Ectodermal cell (in vitro differentiated cells): Measurements from ENCODE around the gene OR56A1.

Source experiments
- H3K27ac ChIP-seq: 2 replicates; pipeline ENCODE4 v1.7.0; 2013; ENCODE audit warnings: mild to moderate bottlenecking, low read depth, low read length; ENCODE audit not compliant: insufficient read depth, poor library complexity, severe bottlenecking
- H3K27me3 ChIP-seq: 2 replicates; pipeline ENCODE4 v1.7.0; 2013; ENCODE audit warnings: mild to moderate bottlenecking, low read length; ENCODE audit not compliant: insufficient read depth, control insufficient read depth, poor library complexity, severe bottlenecking
- H3K36me3 ChIP-seq: one replicate; pipeline ENCODE4 v1.7.0; 2013; ENCODE audit warnings: low read length; ENCODE audit not compliant: control insufficient read depth, insufficient read depth
- H3K4me1 ChIP-seq: one replicate; pipeline ENCODE4 v1.7.0; 2013; ENCODE audit warnings: low read length; ENCODE audit not compliant: control insufficient read depth, insufficient read depth
- H3K4me3 ChIP-seq: 2 replicates; pipeline ENCODE4 v1.7.0; 2013; ENCODE audit warnings: low read depth, low read length, control low read depth; ENCODE audit not compliant: insufficient read depth
- H3K9me3 ChIP-seq: 2 replicates; pipeline ENCODE4 v1.7.0; 2013; ENCODE audit warnings: mild to moderate bottlenecking, low read length, moderate library complexity; ENCODE audit not compliant: control insufficient read depth
- WGBS, 2 experiments: methylation state at CpG; one replicate each; pipeline ENCODE4 v1.1.7; 2013; ENCODE audit warnings: missing lambda C conversion rate in 2 of 2; 5-methylcytosine and 5-hydroxymethylcytosine counted together

Gene OR56A1

GRCh38 chr11:5992604-5993251 lies 37.8 kb downstream of the OR56A1 start:
- Histone ChIP-seq H3K9me3 (no peaks in the 10 kb centered on the region), H3K27ac (no peak overlapping the region), H3K4me1 (no peaks in the 10 kb centered on the region), H3K36me3 (no peaks in the 10 kb centered on the region), H3K27me3 (no peaks in the 10 kb centered on the region), H3K4me3 (no peak overlapping the region)
- 72 to 85% methylated on average over 2 of the region's 3 CpGs for WGBS, 2 experiments

- Histone ChIP-seq H3K27me3 (no peaks in the 10 kb centered on the region), H3K27ac (no peak overlapping the region), H3K4me1 (no peaks in the 10 kb centered on the region), H3K36me3 (no peaks in the 10 kb centered on the region), H3K4me3 (no peak overlapping the region), H3K9me3 (no peaks in the 10 kb centered on the region)
- 91 to 92% methylated on average over 3 of the region's 3 CpGs for WGBS, 2 experiments
Observed at GRCh38 chr11:5992150-5992549, 38.4 kb downstream of the OR56A1 start.

- no peaks in the 10 kb centered on the region for H3K36me3 ChIP-seq
- H3K27ac ChIP-seq = no peak overlapping the region
- no peaks in the 10 kb centered on the region for H3K9me3 ChIP-seq
- no peak overlapping the region for H3K4me3 ChIP-seq
- H3K4me1 ChIP-seq = no peaks in the 10 kb centered on the region
- no peaks in the 10 kb centered on the region for H3K27me3 ChIP-seq
- 94 to 95% methylated on average over 4 of the region's 4 CpGs for WGBS, 2 experiments
Observed at GRCh38 chr11:5989203-5989602, 41.4 kb downstream of the OR56A1 start.

- H3K4me1 ChIP-seq = no peaks in the 10 kb centered on the region
- no peaks in the 10 kb centered on the region for H3K36me3 ChIP-seq
- no peaks in the 10 kb centered on the region for H3K9me3 ChIP-seq
- H3K27me3 ChIP-seq = no peaks in the 10 kb centered on the region
- no peak within 1 kb of the TSS for H3K4me3 ChIP-seq
- no peak within 1 kb of the TSS for H3K27ac ChIP-seq
- WGBS, 2 experiments = 92% methylated on average over 1 of the region's 1 CpG; no CpG with 5 or more reads in 1 of the 2 experiments
Observed at GRCh38 chr11:5986885-5987284, 43.7 kb downstream of the OR56A1 start, which contains the start of gene OR52L1. Gene OR52L1 (minus strand): TSS chr11:5986985. CDS start chr11:5986930, 55 bp downstream.

GRCh38 chr11:5983443-5983842 lies 47.1 kb downstream of the OR56A1 start:
- Histone ChIP-seq H3K4me3 (no peak overlapping the region), H3K9me3 (no peaks in the 10 kb centered on the region), H3K27me3 (no peaks in the 10 kb centered on the region), H3K4me1 (no peaks in the 10 kb centered on the region), H3K36me3 (no peaks in the 10 kb centered on the region), H3K27ac (no peak overlapping the region)
- 60 to 86% methylated on average over 1 of the region's 1 CpG for WGBS, 2 experiments

GRCh38 chr11:5973530-5973929 lies 57.0 kb downstream of the OR56A1 start:
- no peak overlapping the region for H3K4me3 ChIP-seq

More at GRCh38 chr11:5973530-5973929, 57.0 kb downstream of the OR56A1 start:
- Histone ChIP-seq H3K36me3 (no peaks in the 10 kb centered on the region), H3K9me3 (no peaks in the 10 kb centered on the region), H3K4me1 (no peaks in the 10 kb centered on the region), H3K27ac (no peak overlapping the region), H3K27me3 (no peaks in the 10 kb centered on the region)
- 81 to 100% methylated on average over 1 of the region's 1 CpG for WGBS, 2 experiments
